PC-9 (cell line): ENCODE measurements around the gene VDR. TPM values are rescaled to one million over a fixed set of nuclear protein-coding genes. Genes with fewer than 3 reads are reported as not detected.

Experiments used
- BruUV-seq: library from RNA; stranded (reverse); fragments of 400-500 nt; replicated peaks from 2 replicates; lab custom pipeline; 2021; lab: Mats Ljungman, UMichigan
- CTCF ChIA-PET: fragments of 300-600 bp; sonication (Branson Sonifier 250); formaldehyde crosslinking; loops from one replicate; lab custom pipeline; 2022; ENCODE audit warnings: antibody characterized with exemption; lab: Charles Lee
- POLR2A ChIA-PET: fragments of 300-600 bp; sonication (Branson Sonifier 250); formaldehyde crosslinking; loops from one replicate; lab custom pipeline; 2022; ENCODE audit warnings: antibody characterized with exemption; ENCODE audit not compliant: unreplicated experiment; lab: Charles Lee
- DNase-seq, 2 experiments: peaks; one replicate each; pipeline versions ENCODE4 v3.0.0 to v3.0.0-alpha.2; 2015 to 2022; ENCODE audit warnings: mixed read lengths in 1 of 2
- H2AFZ ChIP-seq: fragments of 200-600 bp; sonication (generic); 2 replicates; pipeline ENCODE4 v1.8.1; 2017; ENCODE audit warnings: antibody characterized with exemption
- H3F3A ChIP-seq: fragments of 200-600 bp; sonication (generic); 2 replicates; pipeline ENCODE4 v1.8.1; 2017; ENCODE audit warnings: antibody characterized with exemption, mild to moderate bottlenecking, low read depth; ENCODE audit not compliant: insufficient read depth
- H3K27ac ChIP-seq: fragments of 200-600 bp; sonication (generic); 2 replicates; pipeline ENCODE4 v1.6.1; 2016; ENCODE audit warnings: mixed run types
- H3K27me3 ChIP-seq: fragments of 200-600 bp; sonication (generic); 2 replicates; pipeline ENCODE4 v1.6.1; 2016; ENCODE audit warnings: low read depth, mixed run types; ENCODE audit not compliant: insufficient read depth
- H3K36me3 ChIP-seq: fragments of 200-600 bp; sonication (generic); 2 replicates; pipeline ENCODE4 v1.6.1; 2016; ENCODE audit warnings: low read depth, mixed run types
- H3K4me1 ChIP-seq: fragments of 200-600 bp; sonication (generic); replicated peaks from 2 replicates; pipeline ENCODE4 v1.6.1; 2016; ENCODE audit warnings: mixed run types; ENCODE audit not compliant: insufficient read depth
- H3K4me2 ChIP-seq: fragments of 200-600 bp; sonication (generic); 2 replicates; pipeline ENCODE4 v1.6.1; 2017; ENCODE audit warnings: mixed run types
- H3K4me3 ChIP-seq: fragments of 200-600 bp; sonication (generic); 2 replicates; pipeline ENCODE4 v1.6.1; 2016; ENCODE audit warnings: mixed run types
- H3K79me2 ChIP-seq: fragments of 200-600 bp; sonication (generic); 2 replicates; pipeline ENCODE4 v1.6.1; 2017; ENCODE audit warnings: low read depth, mixed run types
- H3K9me2 ChIP-seq: fragments of 200-600 bp; sonication (generic); 2 replicates; pipeline ENCODE4 v1.8.1; 2017; ENCODE audit warnings: mild to moderate bottlenecking; ENCODE audit not compliant: insufficient read depth
- H3K9me3 ChIP-seq: fragments of 200-600 bp; sonication (generic); 2 replicates; pipeline ENCODE4 v1.8.1; 2016; ENCODE audit warnings: low read depth; ENCODE audit not compliant: insufficient read depth
- H4K20me1 ChIP-seq: fragments of 200-600 bp; sonication (generic); 2 replicates; pipeline ENCODE4 v1.8.1; 2017; ENCODE audit not compliant: insufficient read depth
- CTCF ChIP-seq: fragments of 200-600 bp; sonication (generic); conservative IDR thresholded peaks from 2 replicates; pipeline ENCODE4 v1.6.1; 2017; ENCODE audit warnings: mixed run types, antibody characterized with exemption, mild to moderate bottlenecking, moderate library complexity
- EZH2 ChIP-seq: fragments of 200-600 bp; sonication (generic); IDR thresholded peaks from 2 replicates; pipeline ENCODE4 v1.8.0; 2017; ENCODE audit warnings: antibody characterized with exemption, low read depth
- intact Hi-C: fragments of 100-400 bp; cut with micrococcal nuclease; formaldehyde crosslinking; loops from one replicate; pipeline ENCODE4 v1.10.0; 2022; ENCODE audit not compliant: unreplicated experiment
- total RNA-seq: library from RNA; stranded (reverse); gene quantifications from 2 replicates; pipeline ENCODE4 v1.2.3, GENCODE V29; 2021

Gene VDR
- total RNA-seq, 1 experiment from 2014 or later, result 12.3 TPM

GRCh38 chr12:47876440-47876960 lies 28.3 kb downstream of the VDR start:
- no TSS peak for BruUV-seq
- no peak overlapping the region for H2AFZ ChIP-seq
- no peaks in the 10 kb centered on the region for H3K9me3 ChIP-seq
- no peaks in the 10 kb centered on the region for H3F3A ChIP-seq
- no peaks in the 10 kb centered on the region for H3K9me2 ChIP-seq
- H3K4me1 ChIP-seq, result peaks cover 5% of the 10 kb centered on the region
- H3K27ac ChIP-seq, result no peak overlapping the region
- H3K4me2 ChIP-seq, result no peak overlapping the region
- no peaks in the 10 kb centered on the region; the same call in 1 of the 2 replicates for H3K36me3 ChIP-seq
- intact Hi-C loops, result no loop called here
- TF ChIP-seq CTCF, result no peak
- TF ChIP-seq EZH2, result no peak
- ChIA-PET CTCF (no interaction called here), POLR2A (interaction anchor here (0.6 kb wide), 1 partner anchor 74 kb away, joined by 7 read pairs; no protein-coding TSS in a partner anchor)
- DNase-seq, result no peak
- H3K27me3 ChIP-seq, result no peaks in the 10 kb centered on the region
- H3K79me2 ChIP-seq, result no peaks in the 10 kb centered on the region
- no peak overlapping the region for H3K4me3 ChIP-seq
- H4K20me1 ChIP-seq, result no peaks in the 10 kb centered on the region

GRCh38 chr12:47875746-47876439 lies 28.9 kb downstream of the VDR start:
- Histone ChIP-seq H2AFZ (no peak overlapping the region), H4K20me1 (no peaks in the 10 kb centered on the region), H3K79me2 (no peaks in the 10 kb centered on the region), H3K4me3 (no peak overlapping the region), H3K36me3 (no peaks in the 10 kb centered on the region; the same call in 1 of the 2 replicates), H3F3A (no peaks in the 10 kb centered on the region), H3K27ac (no peak overlapping the region), H3K27me3 (no peaks in the 10 kb centered on the region), H3K9me2 (no peaks in the 10 kb centered on the region), H3K4me2 (no peak overlapping the region), H3K4me1 (no peaks in the 10 kb centered on the region), H3K9me3 (no peaks in the 10 kb centered on the region)
- POLR2A ChIA-PET, result no interaction called here
- TF ChIP-seq EZH2 (no peak), CTCF (no peak)
- CTCF ChIA-PET, result no interaction called here
- intact Hi-C loops, result no loop called here
- DNase-seq, result no peak
- BruUV-seq, result no TSS peak

- H3F3A ChIP-seq, result no peaks in the 10 kb centered on the region
- no peak for DNase-seq
- H3K4me2 ChIP-seq, result no peak overlapping the region
- ChIA-PET CTCF (no interaction called here), POLR2A (no interaction called here)
- H3K4me3 ChIP-seq, result no peak overlapping the region
- H3K9me3 ChIP-seq, result no peaks in the 10 kb centered on the region
- BruUV-seq, result no TSS peak
- H3K79me2 ChIP-seq, result no peaks in the 10 kb centered on the region
- H3K27ac ChIP-seq, result no peak overlapping the region
- intact Hi-C loops, result no loop called here
- H3K27me3 ChIP-seq, result no peaks in the 10 kb centered on the region
- no peaks in the 10 kb centered on the region for H3K4me1 ChIP-seq
- no peaks in the 10 kb centered on the region for H3K9me2 ChIP-seq
- H2AFZ ChIP-seq, result no peak overlapping the region
- H3K36me3 ChIP-seq, result no peaks in the 10 kb centered on the region; the same call in 1 of the 2 replicates
- TF ChIP-seq CTCF (no peak), EZH2 (no peak)
- no peaks in the 10 kb centered on the region for H4K20me1 ChIP-seq
Observed at GRCh38 chr12:47874316-47874715, 30.5 kb downstream of the VDR start.
